ENCODE measurements around the gene MADCAM1. TPM values are rescaled to one million over a fixed set of nuclear protein-coding genes. Genes with fewer than 3 reads are reported as not detected.

Gene MADCAM1
- total RNA-seq, 2 experiments from 2014 or later: 0.69 to 2.0 TPM

DNA sequence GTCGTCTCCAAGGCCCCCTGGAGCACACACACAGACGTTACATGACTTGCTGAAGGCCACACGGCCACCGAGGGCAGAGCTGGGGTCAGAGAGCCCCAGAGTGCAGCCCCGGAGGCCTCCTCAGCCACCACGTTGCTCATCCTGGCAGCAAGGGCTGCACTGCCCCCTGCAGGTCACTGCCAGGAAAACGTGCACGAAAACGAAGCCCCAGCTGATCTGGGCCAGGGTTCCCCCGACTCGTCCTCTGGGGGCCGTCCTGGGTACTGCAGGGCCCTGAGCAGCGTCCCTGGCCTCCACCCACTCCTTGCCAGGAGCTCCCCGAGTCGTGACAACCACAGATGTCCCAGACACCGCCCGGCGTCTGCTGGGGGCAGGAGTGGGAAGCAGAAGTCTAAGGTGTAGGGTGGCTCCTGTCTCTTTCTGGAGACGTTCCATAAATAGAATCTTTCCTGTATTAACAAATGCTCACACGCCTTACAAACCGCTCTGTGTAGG, 14.4 kb downstream of the MADCAM1 start:
- intact Hi-C loops (cut with micrococcal nuclease; ENCODE audit: unreplicated experiment): loop anchor here (1.0 kb wide), 1 partner anchor 128 kb away; no protein-coding TSS in a partner anchor
- POLR2A ChIA-PET: interaction anchor here (2.0 kb wide), 1 partner anchor 21 kb away, joined by 9 read pairs; the partner anchor contains the start of gene CDC34
- CTCF ChIA-PET (ENCODE audit: unreplicated experiment): interaction anchor here (0.6 to 0.8 kb wide), 2 partner anchors 20 to 32 kb away, joined by 3 to 5 read pairs; no protein-coding TSS in a partner anchor
- Histone ChIP-seq H4K20me1 (ENCODE audit: insufficient read depth, low read length) (no peaks in the 10 kb centered on the region), H3K9me3 (ENCODE audit: low read length) (no peaks in the 10 kb centered on the region), H3K27ac (ENCODE audit: low read depth, low read length, poor library complexity, severe bottlenecking) (peak overlapping the region; percentile 89), H3K4me1 (ENCODE audit: insufficient read depth, low read length, poor library complexity, severe bottlenecking) (peaks cover 33% of the 10 kb centered on the region), H3K79me2 (ENCODE audit: insufficient read depth, low read depth, low read length) (peaks cover 6% of the 10 kb centered on the region; the same call in 1 of the 2 replicates), H3K4me3 (ENCODE audit: low read depth, low read length, poor library complexity, severe bottlenecking) (peak overlapping the region; percentile 43), H3K4me2 (ENCODE audit: low read length) (peak overlapping the region; percentile 76), H3K9me2 (ENCODE audit: insufficient read depth, low read length) (no peaks in the 10 kb centered on the region), H2AFZ (ENCODE audit: low read length) (0 out of 2 replicates have a peak overlapping the region, but pooled peaks have one; percentile 34), H3K36me3 (ENCODE audit: insufficient read depth, low read length) (peaks cover 12% of the 10 kb centered on the region)
- no peak for TF ChIP-seq EZH2phosphoT487 (IDR thresholded peaks at IDR 0.05; ENCODE audit: borderline replicate concordance, low read depth, low read length)
- TF ChIP-seq, protein P1, sequence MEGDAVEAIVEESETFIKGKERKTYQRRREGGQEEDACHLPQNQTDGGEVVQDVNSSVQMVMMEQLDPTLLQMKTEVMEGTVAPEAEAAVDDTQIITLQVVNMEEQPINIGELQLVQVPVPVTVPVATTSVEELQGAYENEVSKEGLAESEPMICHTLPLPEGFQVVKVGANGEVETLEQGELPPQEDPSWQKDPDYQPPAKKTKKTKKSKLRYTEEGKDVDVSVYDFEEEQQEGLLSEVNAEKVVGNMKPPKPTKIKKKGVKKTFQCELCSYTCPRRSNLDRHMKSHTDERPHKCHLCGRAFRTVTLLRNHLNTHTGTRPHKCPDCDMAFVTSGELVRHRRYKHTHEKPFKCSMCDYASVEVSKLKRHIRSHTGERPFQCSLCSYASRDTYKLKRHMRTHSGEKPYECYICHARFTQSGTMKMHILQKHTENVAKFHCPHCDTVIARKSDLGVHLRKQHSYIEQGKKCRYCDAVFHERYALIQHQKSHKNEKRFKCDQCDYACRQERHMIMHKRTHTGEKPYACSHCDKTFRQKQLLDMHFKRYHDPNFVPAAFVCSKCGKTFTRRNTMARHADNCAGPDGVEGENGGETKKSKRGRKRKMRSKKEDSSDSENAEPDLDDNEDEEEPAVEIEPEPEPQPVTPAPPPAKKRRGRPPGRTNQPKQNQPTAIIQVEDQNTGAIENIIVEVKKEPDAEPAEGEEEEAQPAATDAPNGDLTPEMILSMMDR (conservative IDR thresholded peaks at IDR 0.05; ENCODE audit: low read length): peak; percentile 96
- peak; percentile 92 for DNase-seq (ENCODE audit: low spot score)
- BruUV-seq (replicated peaks): no TSS peak

DNA sequence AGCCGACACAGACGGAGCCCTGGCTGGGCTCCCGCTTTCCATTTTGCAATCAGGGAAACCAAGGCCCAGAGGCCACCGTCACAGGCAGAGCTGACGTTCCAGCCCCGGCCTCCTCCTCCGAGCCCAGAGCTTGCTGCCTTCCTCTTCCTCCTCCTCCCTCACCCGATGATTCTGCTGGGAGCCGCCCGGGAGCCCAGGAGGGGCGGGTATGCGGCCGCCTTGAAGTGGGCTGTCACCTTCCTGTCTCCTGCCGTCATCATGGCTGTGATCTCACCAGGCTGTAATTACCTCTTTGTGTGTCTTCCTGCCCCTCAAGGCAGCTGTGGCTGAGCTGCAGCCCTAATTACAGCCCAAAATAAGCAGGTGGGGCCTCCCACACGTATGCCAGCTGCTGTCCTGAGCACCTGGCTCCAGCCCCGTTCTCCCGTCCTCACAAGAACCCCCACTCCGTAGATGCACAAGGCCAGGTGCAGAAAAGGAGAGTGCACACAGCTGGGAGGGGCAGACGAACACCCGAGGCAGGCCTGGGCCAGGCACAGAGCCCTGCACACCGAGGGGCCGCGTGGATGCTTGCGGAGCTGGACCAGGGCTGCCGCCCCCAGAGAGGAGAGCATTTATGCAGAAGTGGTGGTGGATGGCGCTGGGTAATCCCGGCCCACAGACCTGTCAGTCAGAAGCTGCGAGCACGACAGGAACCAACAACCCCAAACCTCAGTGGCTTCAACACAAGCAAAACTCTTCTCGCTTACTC, 15.0 kb downstream of the MADCAM1 start:
- Histone ChIP-seq H3K4me3 (ENCODE audit: low read depth, low read length, poor library complexity, severe bottlenecking) (peak overlapping the region; percentile 43), H3K9me3 (ENCODE audit: low read length) (no peaks in the 10 kb centered on the region), H3K4me1 (ENCODE audit: insufficient read depth, low read length, poor library complexity, severe bottlenecking) (peaks cover 30% of the 10 kb centered on the region), H3K79me2 (ENCODE audit: insufficient read depth, low read depth, low read length) (peaks cover 6% of the 10 kb centered on the region; the same call in 1 of the 2 replicates), H2AFZ (ENCODE audit: low read length) (0 out of 2 replicates have a peak overlapping the region, but pooled peaks have one; percentile 34), H4K20me1 (ENCODE audit: insufficient read depth, low read length) (no peaks in the 10 kb centered on the region), H3K36me3 (ENCODE audit: insufficient read depth, low read length) (peaks cover 12% of the 10 kb centered on the region), H3K27ac (ENCODE audit: low read depth, low read length, poor library complexity, severe bottlenecking) (peak overlapping the region; percentile 89), H3K4me2 (ENCODE audit: low read length) (peak overlapping the region; percentile 76), H3K9me2 (ENCODE audit: insufficient read depth, low read length) (no peaks in the 10 kb centered on the region)
- CTCF ChIA-PET (ENCODE audit: unreplicated experiment): interaction anchor here (0.6 to 0.8 kb wide), 2 partner anchors 19 to 31 kb away, joined by 3 to 5 read pairs; no protein-coding TSS in a partner anchor
- no peak for TF ChIP-seq EZH2phosphoT487 (IDR thresholded peaks at IDR 0.05; ENCODE audit: borderline replicate concordance, low read depth, low read length)
- TF ChIP-seq, protein P1 (conservative IDR thresholded peaks at IDR 0.05; ENCODE audit: low read length): no peak
- POLR2A ChIA-PET: interaction anchor here (2.0 kb wide), 1 partner anchor 20 kb away, joined by 9 read pairs; the partner anchor contains the start of gene CDC34
- intact Hi-C loops (cut with micrococcal nuclease; ENCODE audit: unreplicated experiment): loop anchor here (1.0 kb wide), 1 partner anchor 129 kb away; no protein-coding TSS in a partner anchor
- peak; percentile 84 for DNase-seq (ENCODE audit: low spot score)
- BruUV-seq (replicated peaks): no TSS peak

Data from OCI-LY7 (cell line).